B cell (primary cell): Measurements from ENCODE around the gene NFIB.

ENCODE experiments used
- CTCF ChIP-seq: fragments of 200-600 bp; IDR thresholded peaks from one replicate; pipeline ENCODE4 v1.8.0; 2022; ENCODE audit warnings: antibody characterized with exemption, mild to moderate bottlenecking
- EZH2 ChIP-seq: IDR thresholded peaks from 2 replicates; pipeline ENCODE4 v1.6.1; 2012; ENCODE audit warnings: borderline replicate concordance, low read depth, mild to moderate bottlenecking, moderate library complexity, low read length; ENCODE audit not compliant: insufficient read depth, poor library complexity, severe bottlenecking

GRCh38 chr9:14273696-14274121, 40.2 kb downstream of the NFIB start:
- no peak for TF ChIP-seq CTCF
- no peak for TF ChIP-seq EZH2
